GM21723 (cell line): ENCODE measurements around the gene SELL.
"Not testable (repeated sequence)": the region's sequence is repeated elsewhere in the genome, so short reads cannot be mapped to it uniquely, and the experiment has no call there.

Experiments used
- ATAC-seq: cut with Tn5 transposase; IDR thresholded peaks from one replicate; pipeline ENCODE4 v1.9.1; 2021; ENCODE audit warnings: mild to moderate bottlenecking, moderate library complexity; ENCODE audit not compliant: unreplicated experiment

Gene SELL

DNA sequence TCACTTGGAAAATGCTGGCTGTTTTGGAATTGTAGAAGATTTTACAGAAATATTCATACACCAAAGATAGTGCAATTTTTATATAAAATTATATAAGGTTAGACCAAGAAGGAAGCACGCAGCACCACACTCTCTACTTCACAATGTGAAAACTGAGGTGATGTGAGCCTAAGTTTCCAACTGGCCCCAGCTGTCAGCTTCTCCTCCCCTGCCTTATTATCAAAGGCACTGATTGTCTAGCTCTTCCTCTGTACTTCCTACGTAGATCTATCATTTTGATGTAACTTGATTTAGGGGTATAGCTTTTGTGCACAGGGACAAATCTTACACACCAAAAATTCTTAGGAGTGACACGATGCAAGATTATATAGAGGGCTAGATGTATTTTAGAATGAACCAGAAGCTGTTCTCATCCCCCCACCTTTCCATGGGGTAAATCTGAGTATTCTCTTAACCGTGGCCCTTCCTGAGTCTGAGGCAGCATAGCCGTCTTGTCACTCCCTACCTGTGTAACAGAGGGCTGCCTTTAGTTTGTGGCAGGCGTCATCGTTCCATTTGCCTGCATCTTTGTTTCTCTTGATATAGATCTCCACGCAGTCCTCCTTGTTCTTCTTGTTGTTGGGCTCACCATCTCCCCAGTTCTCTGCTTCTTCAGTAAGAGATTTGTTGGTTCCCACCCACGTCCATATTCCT lies 3.4 kb downstream of the SELL start:
- no peak for ATAC-seq

DNA sequence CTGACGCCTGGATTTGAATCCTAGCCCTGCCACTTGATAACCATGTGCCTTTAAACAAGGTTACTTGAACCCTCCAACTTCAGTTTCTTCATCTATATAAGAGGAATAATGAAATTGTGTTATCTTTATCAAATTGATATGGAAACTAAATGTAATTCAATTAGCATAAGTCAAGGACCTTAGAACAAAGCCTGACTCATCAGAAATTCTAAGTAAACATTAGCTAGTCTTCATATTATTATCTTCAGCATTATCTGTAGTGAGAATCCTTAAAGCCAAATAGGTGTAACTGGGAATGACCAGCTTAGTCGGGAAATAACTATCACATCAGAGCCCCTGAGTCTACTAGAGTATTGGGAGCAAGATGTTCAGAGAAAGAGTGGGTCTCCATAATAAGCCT lies 6.6 kb downstream of the SELL start:
- no peak for ATAC-seq

DNA sequence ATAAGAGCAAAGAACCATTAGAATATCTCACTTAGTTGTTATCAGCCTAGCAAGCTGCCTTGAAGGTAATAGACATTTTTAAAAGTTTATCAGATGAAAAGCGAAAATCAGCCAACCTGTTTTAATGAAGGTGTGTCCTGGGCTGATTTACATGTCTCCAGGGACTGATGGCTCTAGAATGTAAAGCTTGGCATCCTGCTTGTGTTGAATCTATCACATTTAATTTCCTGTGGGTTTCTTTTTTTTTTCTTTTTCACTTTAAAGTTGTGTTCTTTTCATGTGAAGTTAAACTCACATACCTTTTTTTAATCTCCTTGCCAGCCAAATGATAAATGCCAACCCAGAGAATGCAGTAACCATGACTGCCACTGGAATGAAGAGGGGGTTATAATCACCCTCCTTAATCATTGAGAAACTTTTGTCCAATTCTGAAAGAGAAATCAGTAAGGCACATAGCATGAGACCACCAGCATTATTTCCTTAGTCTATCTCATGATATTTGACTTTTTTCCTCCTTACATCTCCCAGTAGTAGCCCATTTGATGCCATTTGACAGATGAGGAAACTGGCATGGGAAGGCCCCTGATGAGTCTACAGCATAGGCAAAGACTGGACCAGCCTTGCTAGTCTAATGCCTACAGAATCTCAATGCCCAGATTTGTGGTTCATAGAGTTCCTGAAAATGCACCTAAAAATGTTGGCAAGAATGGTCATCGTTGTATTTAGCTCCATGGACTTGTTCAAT lies 10.0 kb downstream of the SELL start:
- no peak for ATAC-seq

DNA sequence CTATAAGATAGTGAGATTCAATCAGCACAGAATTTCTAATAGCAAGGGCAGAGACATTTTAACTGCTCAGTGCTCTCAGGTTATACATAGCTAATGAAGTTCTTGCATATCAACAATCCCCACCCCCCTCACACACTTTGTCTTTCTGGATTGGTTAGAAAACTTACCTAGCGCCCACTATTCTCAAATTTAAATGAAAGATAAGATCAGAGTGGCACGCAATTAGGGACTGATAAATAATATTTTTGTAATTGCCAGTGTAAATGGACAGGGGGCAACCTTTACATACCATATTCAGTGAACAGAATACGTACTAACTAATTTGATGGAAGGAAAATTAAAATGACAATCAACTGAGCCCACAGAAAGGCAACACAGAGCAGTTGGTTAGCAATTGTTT lies 11.7 kb downstream of the SELL start:
- ATAC-seq = no peak

DNA sequence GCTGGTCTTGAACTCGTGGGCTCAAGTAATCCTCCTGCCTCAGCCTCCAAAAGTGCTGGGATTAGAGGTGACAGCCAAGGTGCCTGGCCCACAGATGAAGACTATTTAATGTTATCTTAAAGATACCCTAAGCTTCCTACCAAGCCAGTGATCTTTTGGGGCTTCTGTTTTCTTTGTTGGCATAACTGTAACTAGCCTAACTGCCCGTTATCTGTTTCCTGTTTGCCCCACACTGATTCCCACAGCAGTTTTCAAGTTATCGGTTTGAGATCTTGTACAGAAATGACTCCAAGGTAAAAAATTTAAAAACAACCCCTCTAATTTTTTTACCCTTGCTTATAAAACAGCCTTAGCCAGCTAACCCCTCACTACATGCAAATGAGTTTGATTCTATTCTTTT lies 12.4 kb downstream of the SELL start:
- ATAC-seq = no peak

DNA sequence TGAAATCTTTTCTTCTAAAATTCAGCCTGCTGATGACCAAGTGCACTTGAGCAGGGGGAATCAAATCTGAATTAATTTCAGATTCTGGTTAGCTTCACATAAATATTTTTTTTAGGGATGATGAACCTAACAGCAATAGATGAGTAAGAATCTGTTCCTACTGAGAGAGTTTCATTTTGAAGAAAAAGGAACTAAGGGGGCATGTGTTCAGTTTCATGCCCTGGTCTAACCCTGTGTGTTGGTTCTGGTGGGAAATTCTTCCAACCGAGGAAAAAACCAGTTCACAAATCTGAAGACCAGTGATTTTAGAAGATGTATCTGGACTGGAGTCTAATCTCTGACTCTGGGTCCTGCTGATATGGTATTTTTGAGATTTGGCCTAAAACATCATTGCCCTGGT lies 13.7 kb downstream of the SELL start:
- peak; percentile 52 for ATAC-seq

DNA sequence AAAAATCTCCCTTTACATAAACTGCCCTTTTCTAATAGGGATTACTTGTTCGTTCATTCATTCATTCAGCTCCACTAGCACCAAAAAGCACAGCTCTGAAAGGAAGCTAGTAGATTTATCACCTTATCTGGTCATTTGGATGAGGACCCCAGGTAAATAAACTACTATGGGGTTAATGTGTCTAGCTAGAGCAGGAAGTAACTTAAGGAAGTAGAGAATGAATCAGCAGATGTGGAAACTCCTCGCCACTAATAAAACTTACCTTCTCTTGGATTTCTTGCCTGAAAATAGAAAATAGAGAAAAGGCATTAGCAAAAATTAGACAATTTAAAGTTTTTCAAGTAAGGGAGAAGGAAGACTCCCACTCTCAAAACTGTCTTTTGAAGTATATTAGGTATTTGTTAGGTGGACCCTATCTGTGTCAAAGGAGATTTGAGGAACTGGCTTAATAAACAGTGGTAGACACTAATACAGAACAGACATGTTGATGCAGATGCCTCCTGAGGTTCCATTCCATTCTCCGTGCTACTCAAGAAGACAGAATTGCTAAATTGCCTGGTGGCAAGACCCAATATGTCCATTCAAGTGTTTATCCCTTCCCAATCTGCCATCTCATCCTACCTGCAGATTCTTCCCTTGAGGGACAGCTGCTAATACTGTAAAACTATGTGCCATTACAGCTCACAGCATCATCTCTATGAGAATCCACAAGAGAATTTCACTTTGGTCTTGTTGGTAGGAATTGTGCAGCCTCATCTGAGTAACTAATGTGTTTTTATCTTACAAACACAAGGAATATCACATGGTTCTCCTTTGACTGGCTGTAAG lies 14.9 kb downstream of the SELL start:
- ATAC-seq = no peak

DNA sequence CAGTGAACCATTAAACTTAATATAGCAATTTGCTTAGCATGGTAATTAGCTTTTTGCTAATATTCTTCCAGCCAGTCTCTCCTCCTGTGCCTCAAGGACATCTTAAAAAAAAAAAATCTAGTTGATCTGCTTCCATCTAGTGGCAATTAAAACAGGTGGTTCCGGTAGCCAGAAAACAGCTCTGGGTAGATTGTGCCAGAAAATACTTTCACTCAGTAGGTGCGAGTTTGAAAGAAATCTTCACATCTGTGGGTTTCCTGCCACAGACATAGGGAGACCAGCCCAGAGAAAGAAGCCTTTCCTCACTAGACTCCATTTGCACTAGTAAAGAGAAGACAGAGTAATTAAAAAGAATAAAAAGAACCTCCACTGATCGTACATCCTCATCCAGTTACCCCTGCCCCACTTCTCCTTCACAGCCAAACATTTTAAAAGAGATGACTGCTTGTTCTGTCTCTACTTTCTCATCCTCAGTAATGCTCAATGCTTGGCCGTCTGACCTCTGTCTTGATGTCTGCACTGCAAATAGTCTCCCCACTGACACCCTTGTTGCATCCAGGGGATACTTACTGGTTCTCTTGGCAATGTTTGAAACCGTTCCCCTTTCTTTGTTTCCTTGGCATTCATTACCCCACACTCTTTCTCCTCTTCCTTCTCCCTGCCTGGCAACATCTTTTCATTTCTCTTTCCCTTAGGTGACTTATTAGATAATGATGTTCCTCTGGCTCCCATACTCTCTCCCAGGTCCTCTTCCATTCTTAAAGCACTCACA lies 16.9 kb downstream of the SELL start:
- ATAC-seq = peak; percentile 47

DNA sequence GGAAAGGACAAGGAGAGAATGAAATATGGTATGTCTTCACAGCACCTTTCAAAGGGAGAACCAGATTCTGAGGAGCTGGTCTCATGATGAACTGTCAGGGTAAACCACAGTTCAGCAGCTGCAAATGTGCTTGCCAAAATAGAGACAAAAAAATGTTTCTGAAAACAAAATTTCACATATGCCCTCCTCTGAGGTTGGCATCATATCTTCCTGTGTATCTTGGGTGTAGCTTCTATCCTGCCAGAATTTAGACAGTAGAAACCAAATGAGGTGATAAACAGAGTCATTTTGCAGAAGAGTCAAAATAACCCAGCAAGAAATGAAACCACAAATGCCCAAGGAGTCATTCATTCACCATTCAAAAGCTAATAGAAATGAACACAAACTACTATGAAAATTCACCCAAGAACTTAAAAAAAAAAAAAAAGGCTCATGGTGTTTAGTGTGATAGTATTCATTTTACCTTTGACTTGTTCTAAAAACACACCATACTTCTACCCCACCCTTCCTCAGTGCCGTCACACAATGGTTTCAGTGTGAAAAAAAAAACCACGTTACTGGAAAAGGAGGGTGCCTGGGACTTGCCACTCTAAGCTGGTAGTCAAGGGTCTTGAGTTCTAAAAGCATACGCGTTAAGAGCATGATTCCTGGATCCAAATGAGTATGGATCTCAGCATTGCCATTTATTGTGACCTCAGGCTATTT lies 18.5 kb downstream of the SELL start:
- ATAC-seq = peak; percentile 32

DNA sequence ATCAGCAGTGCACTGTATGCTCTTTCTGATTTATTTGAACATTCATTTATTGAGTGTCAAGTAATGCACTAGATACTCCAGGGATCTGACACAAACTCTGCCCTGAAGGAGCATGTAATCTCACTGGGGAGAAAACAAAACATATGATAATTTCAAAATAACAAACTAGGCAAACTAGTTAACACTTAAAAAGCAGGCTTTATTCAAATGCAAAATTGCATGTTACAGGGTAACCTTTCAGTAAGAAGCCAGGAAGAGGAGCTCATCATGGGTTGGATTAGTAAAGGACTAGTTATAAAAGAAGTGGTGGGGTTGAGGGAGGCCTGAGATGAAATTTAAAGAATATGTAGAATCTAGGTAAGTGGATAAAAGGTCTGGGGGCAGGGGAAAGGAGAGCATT lies 20.9 kb downstream of the SELL start:
- no peak for ATAC-seq

DNA sequence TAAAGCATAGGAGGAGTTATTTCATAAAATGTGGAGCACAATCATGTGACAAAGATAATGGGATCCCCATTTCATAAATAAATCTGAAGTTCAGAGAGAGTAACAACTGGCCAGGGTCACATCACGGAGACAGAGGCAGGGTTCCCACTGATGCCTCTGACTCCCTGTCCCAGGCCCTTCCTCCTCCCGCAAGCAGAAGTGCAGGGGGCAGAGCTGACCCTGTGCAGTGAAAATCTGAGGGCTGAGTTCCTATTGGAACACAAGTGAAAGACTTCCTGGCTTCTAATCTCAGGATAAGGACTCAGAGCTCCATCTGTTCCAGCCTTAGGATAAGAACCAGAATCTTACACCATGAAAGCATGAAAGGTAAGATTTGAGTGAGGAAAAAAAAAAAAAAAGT lies 22.0 kb downstream of the SELL start:
- ATAC-seq = no peak

DNA sequence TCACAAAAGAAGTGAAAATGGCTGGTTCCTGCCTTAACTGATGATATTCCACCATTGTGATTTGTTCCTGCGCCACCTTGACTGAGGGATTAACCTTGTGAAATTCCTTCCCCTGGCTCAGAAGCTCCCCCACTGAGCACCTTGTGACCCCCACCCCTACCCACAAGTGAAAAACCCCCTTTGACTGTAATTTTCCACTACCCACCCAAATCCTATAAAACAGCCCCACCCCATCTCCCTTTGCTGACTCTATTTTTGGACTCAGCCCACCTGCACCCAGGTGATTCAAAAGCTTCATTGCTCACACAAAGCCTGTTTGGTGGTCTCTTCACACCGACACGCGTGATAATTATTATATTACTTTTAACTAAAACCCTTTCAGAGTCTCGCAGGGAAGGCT lies 23.0 kb downstream of the SELL start:
- ATAC-seq = not testable (repeated sequence)

DNA sequence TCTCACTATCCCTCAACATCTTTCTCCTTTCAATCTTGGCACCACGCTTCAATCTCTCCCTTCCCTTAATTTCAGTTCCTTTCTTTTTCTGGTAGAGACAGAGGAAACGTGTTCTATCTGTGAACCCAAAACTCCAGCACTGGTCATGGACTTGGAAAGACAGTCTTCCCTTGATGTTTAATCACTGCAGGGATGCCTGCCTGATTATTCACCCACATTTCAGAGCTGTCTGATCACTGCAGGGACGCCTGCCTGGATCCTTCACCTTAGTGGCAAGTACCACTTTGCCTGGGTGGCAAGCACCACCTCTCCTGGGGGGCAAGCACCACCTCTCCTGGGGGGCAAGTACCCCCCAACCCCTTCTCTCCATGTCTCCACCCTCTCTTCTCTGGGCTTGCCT lies 27.8 kb downstream of the SELL start:
- no peak for ATAC-seq

DNA sequence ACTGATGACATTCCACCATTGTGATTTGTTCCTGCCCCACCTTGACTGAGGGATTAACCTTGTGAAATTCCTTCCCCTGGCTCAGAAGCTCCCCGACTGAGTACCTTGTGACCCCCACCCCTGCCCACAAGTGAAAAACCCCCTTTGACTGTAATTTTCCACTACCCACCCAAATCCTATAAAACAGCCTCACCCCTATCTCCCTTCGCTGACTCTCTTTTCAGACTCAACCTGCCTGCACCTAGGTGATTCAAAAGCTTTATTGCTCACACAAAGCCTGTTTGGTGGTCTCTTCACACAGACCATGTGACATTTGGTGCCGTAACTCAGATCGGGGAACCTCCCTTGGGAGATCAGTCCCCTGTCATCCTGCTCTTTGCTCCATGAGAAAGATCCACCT lies 28.3 kb downstream of the SELL start:
- ATAC-seq = not testable (repeated sequence)

DNA sequence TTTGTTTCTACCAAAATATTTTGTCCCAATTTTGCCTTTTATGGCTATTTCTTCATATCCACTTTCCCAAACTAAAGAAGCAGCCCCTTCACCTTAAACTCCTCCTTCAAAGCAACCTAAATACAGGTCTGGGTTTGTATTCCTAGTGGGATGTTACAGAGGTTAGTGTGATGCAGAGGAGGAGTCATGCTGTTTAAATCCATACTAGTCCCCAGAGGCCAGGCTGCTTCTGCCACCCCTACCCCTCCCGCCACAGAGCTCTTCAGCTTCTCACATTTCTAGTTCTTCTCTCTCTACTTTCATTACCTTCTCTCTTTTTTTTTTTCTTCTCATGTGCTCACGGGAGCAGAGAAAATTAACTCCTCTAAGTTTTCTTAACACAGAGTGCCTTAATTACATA lies 29.3 kb downstream of the SELL start:
- no peak for ATAC-seq

DNA sequence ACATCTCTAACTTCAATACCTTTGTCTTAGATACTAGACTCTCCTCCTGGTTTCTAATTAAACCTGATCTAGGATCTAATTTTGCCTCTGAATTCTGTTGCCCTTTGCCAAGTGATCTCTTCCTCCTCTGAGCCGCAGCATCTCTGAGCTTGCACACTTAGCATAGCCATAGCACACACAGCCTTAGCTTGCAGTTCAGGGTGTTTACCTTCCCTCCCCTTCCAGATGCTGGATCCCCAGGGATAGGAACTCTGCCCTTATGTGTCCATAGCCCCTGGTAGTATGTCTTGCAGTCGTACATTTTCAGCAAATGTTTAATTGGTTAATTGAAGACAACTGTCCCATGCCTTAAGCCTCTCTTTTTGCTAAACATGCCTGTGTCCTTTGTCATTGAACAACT lies 30.3 kb downstream of the SELL start:
- ATAC-seq = peak; percentile 30

DNA sequence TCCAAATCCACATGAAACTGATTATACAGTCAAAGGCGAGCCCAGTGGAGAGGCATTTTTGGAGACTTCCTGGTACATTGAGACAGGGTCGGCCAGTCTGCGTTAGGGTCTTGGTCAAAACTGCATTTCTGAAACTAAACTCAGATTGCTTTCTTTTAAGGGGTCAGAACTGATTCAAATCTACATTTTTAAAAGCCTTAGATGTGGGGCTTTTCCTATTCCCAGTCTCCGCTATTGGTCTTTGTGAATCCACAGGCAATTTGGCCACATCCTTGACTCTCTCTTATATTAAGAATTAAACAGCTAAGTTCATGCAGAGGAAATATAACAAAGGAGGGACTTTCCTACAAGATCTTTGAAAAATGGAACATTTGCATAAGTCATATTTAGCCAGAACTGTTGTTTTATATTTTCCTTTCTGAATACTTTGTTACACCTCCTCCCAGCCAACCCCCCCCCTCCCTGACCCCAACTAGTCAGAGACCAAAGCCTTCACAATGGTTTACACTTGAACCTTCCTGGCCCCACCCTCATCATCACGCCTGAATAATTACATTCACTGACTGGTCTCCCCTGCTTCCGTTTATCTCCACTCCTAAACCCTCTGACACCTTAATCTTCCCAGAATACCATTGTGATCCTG lies 30.9 kb downstream of the SELL start:
- ATAC-seq = peak; percentile 57

DNA sequence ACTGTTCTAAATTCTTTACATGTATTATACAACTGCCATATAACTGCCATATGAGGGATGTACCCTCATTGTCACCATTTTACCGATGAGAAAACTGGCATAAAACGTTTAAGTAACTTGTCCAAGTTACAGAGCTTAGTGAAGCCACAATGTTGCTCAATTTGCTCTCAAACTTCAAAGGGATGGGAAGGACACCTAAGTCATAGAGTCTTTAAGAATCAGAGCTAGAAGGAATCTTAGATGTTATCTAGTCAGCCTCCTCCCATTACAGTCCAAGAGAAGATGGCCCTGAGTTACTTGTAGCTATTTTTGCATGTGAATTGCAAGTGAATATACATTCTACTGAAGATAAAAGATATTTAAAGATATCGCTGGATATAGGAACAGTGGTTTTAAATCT lies 31.7 kb downstream of the SELL start:
- ATAC-seq = no peak

DNA sequence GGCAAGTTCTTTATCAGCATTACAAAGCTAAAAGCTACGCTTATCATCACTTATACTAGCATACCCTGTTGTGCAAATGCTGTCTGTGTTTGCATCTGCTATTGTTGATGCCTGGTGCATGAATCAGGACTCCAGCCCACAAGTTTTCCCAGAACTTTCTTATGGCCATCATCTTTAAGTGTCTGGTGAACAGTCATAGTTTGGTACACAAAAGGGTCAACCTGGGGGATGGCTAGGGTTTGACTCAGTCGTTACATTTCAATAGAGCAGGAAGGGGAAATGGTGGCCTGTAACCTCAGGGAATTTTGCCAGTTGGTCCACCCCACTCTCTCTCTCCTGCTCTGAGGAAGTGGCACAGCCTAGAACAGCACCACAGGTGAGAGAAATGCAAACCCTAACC lies 35.4 kb downstream of the SELL start:
- ATAC-seq = no peak

DNA sequence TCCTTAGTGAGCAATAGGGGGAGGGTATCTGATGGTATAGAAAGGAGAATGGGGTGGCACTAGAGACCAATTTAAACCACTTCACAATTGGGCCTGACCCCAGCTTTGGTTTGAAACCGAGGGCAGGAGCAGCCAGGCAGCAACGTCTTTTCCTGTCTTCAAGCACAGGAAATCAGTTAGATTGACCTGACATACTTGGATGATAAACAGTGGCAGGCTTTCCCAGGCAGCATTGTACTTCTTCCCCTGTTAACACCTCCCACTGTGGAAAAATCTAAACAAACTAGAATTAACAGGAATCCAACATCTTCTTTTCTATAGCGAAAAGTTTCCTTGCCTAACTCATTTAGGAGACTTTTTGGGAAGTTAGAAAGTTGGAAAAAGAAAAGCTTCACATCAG lies 40.6 kb downstream of the SELL start:
- ATAC-seq = no peak
